Measurements from ENCODE around the gene RERE. TPM values are rescaled to one million over a fixed set of nuclear protein-coding genes. Genes with fewer than 3 reads are reported as not detected.
A peak's percentile ranks its signal among the peaks of the same experiment; 100 is the strongest.

Gene RERE
- total RNA-seq, 4 donors from 2014 or later, result 51.2 to 1,226 (median 253) TPM

DNA sequence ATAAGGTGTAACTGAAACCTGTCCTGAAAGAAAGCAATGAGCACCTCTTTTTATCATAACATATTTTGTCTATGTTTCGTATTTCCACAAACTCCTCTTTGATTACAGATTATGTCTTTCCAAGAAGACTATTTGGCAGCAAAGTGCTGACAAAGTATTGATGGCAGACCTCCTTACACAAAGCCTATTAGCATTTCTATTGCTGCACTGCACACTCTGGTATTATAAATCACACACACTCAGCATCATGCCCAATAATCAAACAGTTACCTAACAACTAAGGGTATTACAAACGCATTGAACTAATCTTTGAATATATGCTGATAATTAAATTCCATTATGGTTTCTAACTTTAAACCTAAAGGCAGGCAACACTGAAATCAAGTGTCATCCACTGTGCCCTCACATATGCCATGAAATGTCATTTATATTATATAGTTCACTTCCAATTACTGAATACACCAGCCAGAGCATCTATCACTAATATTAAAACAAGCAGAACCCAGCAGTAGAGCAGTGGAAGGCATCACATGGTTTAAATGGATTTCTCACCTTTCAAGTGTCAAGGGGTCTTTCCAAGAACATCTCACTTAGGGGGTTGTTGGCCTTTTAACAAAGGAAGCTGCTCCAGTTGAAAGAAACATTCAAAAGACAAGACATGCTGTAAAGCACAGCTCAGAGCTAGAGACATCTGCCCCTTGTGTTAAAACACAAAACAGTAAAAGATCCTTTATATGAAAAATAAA lies 239.1 kb downstream of the RERE start:
- Histone ChIP-seq H3K9me3 (no peaks in the 10 kb centered on the region), H3K27me3 (no peaks in the 10 kb centered on the region), H3K4me3 (no peak overlapping the region), H3K4me1 (no peaks in the 10 kb centered on the region), H3K27ac (no peak overlapping the region), H3K36me3 (no peaks in the 10 kb centered on the region)
- intact Hi-C loops (cut with DNase I; ENCODE audit: low total_unique reads), result no loop called here
- no peak for TF ChIP-seq POLR2A (IDR thresholded peaks at IDR 0.05)
- TF ChIP-seq, protein P1, sequence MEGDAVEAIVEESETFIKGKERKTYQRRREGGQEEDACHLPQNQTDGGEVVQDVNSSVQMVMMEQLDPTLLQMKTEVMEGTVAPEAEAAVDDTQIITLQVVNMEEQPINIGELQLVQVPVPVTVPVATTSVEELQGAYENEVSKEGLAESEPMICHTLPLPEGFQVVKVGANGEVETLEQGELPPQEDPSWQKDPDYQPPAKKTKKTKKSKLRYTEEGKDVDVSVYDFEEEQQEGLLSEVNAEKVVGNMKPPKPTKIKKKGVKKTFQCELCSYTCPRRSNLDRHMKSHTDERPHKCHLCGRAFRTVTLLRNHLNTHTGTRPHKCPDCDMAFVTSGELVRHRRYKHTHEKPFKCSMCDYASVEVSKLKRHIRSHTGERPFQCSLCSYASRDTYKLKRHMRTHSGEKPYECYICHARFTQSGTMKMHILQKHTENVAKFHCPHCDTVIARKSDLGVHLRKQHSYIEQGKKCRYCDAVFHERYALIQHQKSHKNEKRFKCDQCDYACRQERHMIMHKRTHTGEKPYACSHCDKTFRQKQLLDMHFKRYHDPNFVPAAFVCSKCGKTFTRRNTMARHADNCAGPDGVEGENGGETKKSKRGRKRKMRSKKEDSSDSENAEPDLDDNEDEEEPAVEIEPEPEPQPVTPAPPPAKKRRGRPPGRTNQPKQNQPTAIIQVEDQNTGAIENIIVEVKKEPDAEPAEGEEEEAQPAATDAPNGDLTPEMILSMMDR (IDR thresholded peaks at IDR 0.05), result no peak
- DNase-seq, result no peak

DNA sequence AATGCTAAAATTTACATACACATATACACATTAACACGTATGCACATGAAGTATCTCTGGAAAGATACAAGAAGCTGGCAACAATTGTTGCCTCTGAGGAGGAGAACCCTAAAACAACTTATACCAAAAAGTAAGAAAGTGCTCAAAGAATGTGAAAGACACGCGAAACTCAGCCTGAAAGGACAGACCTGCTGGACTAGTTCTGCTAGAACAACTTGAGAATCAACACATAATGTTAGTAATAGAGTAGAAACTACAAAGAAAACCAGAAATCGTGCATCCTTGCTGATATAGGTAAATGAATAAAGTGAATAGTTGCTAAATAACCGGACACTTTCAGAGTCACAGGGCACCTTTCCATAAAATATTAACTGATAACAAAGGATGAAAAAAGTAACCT lies 242.5 kb downstream of the RERE start:
- Histone ChIP-seq H3K9me3 (no peaks in the 10 kb centered on the region), H3K36me3 (no peaks in the 10 kb centered on the region), H3K4me1 (peaks cover 0 to 5% of the 10 kb centered on the region in 2 donors), H3K27ac (no peak overlapping the region), H3K4me3 (no peak overlapping the region), H3K27me3 (no peaks in the 10 kb centered on the region)
- TF ChIP-seq, protein P1 (IDR thresholded peaks at IDR 0.05), result no peak
- TF ChIP-seq POLR2A (IDR thresholded peaks at IDR 0.05), result no peak
- DNase-seq, result no peak
- intact Hi-C loops (cut with DNase I; ENCODE audit: low total_unique reads), result no loop called here

DNA sequence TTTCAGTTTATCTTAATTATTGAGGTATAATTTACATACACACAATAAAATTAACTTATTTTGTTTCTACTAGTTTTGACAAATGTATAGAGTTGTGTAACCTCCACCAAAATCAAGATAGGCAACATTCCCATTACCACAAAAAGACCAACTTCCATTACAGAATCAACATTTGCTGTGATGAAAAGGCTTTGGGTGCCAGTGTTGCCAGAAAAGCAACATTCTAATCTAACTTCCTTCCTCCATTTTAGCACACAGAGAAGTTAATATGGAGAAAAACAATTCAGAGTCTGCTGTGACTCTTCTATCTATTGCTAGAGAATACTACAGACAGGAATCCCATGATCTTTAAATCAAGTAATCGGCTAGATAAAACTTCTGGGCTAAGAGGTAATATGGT lies 245.3 kb downstream of the RERE start:
- Histone ChIP-seq H3K36me3 (no peaks in the 10 kb centered on the region), H3K27ac (peak overlapping the region; percentile 57 to 82), H3K9me3 (no peaks in the 10 kb centered on the region), H3K4me1 (peaks cover 0 to 5% of the 10 kb centered on the region in 2 donors), H3K4me3 (no peak overlapping the region), H3K27me3 (no peaks in the 10 kb centered on the region)
- TF ChIP-seq, protein P1 (IDR thresholded peaks at IDR 0.05), result no peak
- no peak for TF ChIP-seq POLR2A (IDR thresholded peaks at IDR 0.05)
- DNase-seq, result no peak
- intact Hi-C loops (cut with DNase I; ENCODE audit: low total_unique reads), result no loop called here

DNA sequence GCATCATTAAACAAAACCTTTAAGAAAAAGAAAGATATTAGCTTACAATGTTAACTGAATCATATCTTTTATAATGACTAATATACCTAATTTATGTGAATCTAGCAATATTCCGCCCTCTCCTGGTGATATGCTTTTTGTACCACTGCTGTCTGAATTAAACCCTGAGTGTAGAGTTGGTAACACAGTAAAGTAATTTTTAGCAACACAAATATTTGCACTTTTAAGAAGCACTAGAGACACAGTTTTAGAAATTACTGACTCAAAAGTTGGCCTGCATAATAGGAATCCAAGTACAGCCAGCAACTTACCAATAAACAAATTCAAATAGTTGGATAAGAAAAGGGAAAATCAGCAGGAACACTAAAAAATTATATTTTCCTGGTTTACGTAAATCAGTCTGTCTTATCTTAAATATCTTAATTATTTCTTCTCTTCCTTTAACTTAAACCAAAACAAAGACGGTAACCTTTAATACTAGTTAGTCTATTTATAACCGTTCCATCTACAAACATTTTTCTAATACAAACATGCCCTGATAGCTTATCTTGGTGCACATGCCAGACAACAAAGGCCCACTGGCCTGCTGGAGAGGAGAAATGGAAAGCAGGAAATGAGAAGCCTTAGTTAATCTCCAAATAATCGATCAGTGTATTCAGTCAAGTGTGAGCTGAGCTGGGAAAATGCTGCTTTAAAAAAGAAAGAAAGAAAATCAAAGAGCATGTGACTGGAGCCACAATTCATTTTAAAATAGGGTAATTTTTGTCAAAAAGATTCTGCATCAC lies 246.0 kb downstream of the RERE start:
- intact Hi-C loops (cut with DNase I; ENCODE audit: low total_unique reads), result no loop called here
- Histone ChIP-seq H3K27ac (peak overlapping the region; percentile 57 to 82), H3K27me3 (no peaks in the 10 kb centered on the region), H3K9me3 (no peaks in the 10 kb centered on the region), H3K36me3 (no peaks in the 10 kb centered on the region), H3K4me1 (peaks cover 0 to 5% of the 10 kb centered on the region in 2 donors), H3K4me3 (no peak overlapping the region)
- peak in 1 of 2 donors; percentile 50 for DNase-seq
- TF ChIP-seq, protein P1 (IDR thresholded peaks at IDR 0.05), result peak; percentile 49 to 68 (median 60)
- no peak for TF ChIP-seq POLR2A (IDR thresholded peaks at IDR 0.05)

DNA sequence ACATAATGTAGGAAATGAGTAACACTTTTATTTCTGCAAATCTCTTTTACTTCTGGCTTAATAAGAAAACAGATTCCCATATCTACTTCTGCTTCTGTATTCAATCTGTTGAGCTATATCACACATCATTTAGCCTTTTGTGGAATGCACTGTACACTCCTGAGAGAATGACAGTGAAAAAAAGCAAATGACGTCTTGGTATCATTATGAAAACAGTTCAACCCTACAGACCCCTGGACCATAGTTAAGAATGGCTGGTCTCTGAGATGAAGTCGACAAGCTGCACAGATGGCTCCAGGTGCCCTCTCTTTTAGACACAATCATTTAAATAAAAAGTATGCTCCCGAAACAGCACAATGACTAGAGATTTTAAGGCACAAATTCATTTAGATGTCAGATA lies 247.0 kb downstream of the RERE start:
- no peak for DNase-seq
- H3K9me3 ChIP-seq, result no peaks in the 10 kb centered on the region
- no peak overlapping the region for H3K4me3 ChIP-seq
- peak overlapping the region; percentile 57 to 82 for H3K27ac ChIP-seq
- no peaks in the 10 kb centered on the region for H3K27me3 ChIP-seq
- peaks cover 0 to 5% of the 10 kb centered on the region in 2 donors for H3K4me1 ChIP-seq
- TF ChIP-seq POLR2A (IDR thresholded peaks at IDR 0.05), result no peak
- TF ChIP-seq, protein P1 (IDR thresholded peaks at IDR 0.05), result no peak
- H3K36me3 ChIP-seq, result no peaks in the 10 kb centered on the region
- intact Hi-C loops (cut with DNase I; ENCODE audit: low total_unique reads), result no loop called here

Data from uterus (tissue), 4 donors.